H9 (cell line): Measurements from ENCODE around the gene DUSP7. TPM values are rescaled to one million over a fixed set of nuclear protein-coding genes. Genes with fewer than 3 reads are reported as not detected.

Experiments
- DNase-seq: peaks from one replicate; pipeline ENCODE4 v3.0.0-alpha.2; 2017
- H2AFZ ChIP-seq: one replicate; pipeline ENCODE4 v1.6.1; 2013; ENCODE audit warnings: mild to moderate bottlenecking, low read length, control low read depth, moderate library complexity
- H2AK5ac ChIP-seq: 2 replicates; pipeline ENCODE4 v1.6.1; 2013; ENCODE audit warnings: low read length, control low read depth, mixed read lengths; ENCODE audit not compliant: insufficient read length
- H2BK120ac ChIP-seq: one replicate; pipeline ENCODE4 v1.6.1; 2013; ENCODE audit warnings: low read depth, mild to moderate bottlenecking, low read length, control low read depth, inconsistent platforms; ENCODE audit not compliant: poor library complexity, severe bottlenecking
- H2BK12ac ChIP-seq: 2 replicates; pipeline ENCODE4 v1.6.1; 2013; ENCODE audit warnings: low read length, control low read depth, mixed read lengths, low read depth; ENCODE audit not compliant: insufficient read length
- H2BK15ac ChIP-seq: 2 replicates; pipeline ENCODE4 v1.6.1; 2013; ENCODE audit warnings: low read depth, low read length, control low read depth
- H2BK20ac ChIP-seq: one replicate; pipeline ENCODE4 v1.6.1; 2013; ENCODE audit warnings: low read depth, mild to moderate bottlenecking, low read length, control low read depth, inconsistent platforms; ENCODE audit not compliant: poor library complexity, severe bottlenecking
- H2BK5ac ChIP-seq: 2 replicates; pipeline ENCODE4 v1.6.1; 2013; ENCODE audit warnings: low read length, control low read depth, mixed read lengths; ENCODE audit not compliant: insufficient read length
- H3K14ac ChIP-seq: 2 replicates; pipeline ENCODE4 v1.6.1; 2013; ENCODE audit warnings: low read length, control low read depth; ENCODE audit not compliant: insufficient read depth
- H3K18ac ChIP-seq: 2 replicates; pipeline ENCODE4 v1.6.1; 2013; ENCODE audit warnings: low read depth, mild to moderate bottlenecking, mixed read lengths, low read length, control low read depth; ENCODE audit not compliant: insufficient read length
- H3K23ac ChIP-seq: 2 replicates; pipeline ENCODE4 v1.6.1; 2013; ENCODE audit warnings: low read length, control low read depth, mixed read lengths, low read depth; ENCODE audit not compliant: insufficient read length
- H3K23me2 ChIP-seq: 2 replicates; pipeline ENCODE4 v1.6.1; 2013; ENCODE audit warnings: low read depth, mild to moderate bottlenecking, mixed read lengths, low read length, control low read depth; ENCODE audit not compliant: insufficient read length, poor library complexity, severe bottlenecking
- H3K27ac ChIP-seq: 2 replicates; pipeline ENCODE4 v1.5.1; 2013; ENCODE audit warnings: low read length, control low read depth, mixed read lengths, low read depth; ENCODE audit not compliant: insufficient read length
- H3K27me3 ChIP-seq: 2 replicates; pipeline ENCODE4 v1.6.1; 2013; ENCODE audit warnings: low read length, control low read depth, inconsistent platforms; ENCODE audit not compliant: insufficient read depth
- H3K4ac ChIP-seq: 2 replicates; pipeline ENCODE4 v1.6.1; 2013; ENCODE audit warnings: low read depth, mild to moderate bottlenecking, control low read depth, inconsistent platforms, low read length, moderate library complexity
- H3K4me1 ChIP-seq: 2 replicates; pipeline ENCODE4 v1.6.1; 2013; ENCODE audit warnings: low read length, control low read depth, inconsistent platforms; ENCODE audit not compliant: insufficient read depth
- H3K4me2 ChIP-seq: 2 replicates; pipeline ENCODE4 v1.6.1; 2013; ENCODE audit warnings: low read length, control low read depth, mixed read lengths; ENCODE audit not compliant: insufficient read length, insufficient read depth
- H3K56ac ChIP-seq: 2 replicates; pipeline ENCODE4 v1.6.1; 2013; ENCODE audit warnings: low read depth, mild to moderate bottlenecking, mixed read lengths, low read length, control low read depth; ENCODE audit not compliant: insufficient read length
- H3K79me1 ChIP-seq: 2 replicates; pipeline ENCODE4 v1.6.1; 2013; ENCODE audit warnings: low read depth, mild to moderate bottlenecking, moderate library complexity, low read length, control low read depth, inconsistent platforms; ENCODE audit not compliant: insufficient read depth, poor library complexity, severe bottlenecking
- H3K79me2 ChIP-seq: 2 replicates; pipeline ENCODE4 v1.6.1; 2013; ENCODE audit warnings: low read length, control low read depth, inconsistent platforms; ENCODE audit not compliant: insufficient read depth
- H3K9ac ChIP-seq: 2 replicates; pipeline ENCODE4 v1.6.1; 2013; ENCODE audit warnings: low read length, control low read depth, mixed read lengths; ENCODE audit not compliant: insufficient read length; ENCODE audit errors: extremely low read depth
- H3K9me3 ChIP-seq: one replicate; pipeline ENCODE4 v1.6.1; 2013; ENCODE audit warnings: low read depth, low read length, inconsistent platforms; ENCODE audit not compliant: control insufficient read depth
- H3T11ph ChIP-seq: one replicate; pipeline ENCODE4 v1.6.1; 2013; ENCODE audit warnings: mild to moderate bottlenecking, low read length, control low read depth, inconsistent platforms
- H4K20me1 ChIP-seq: one replicate; pipeline ENCODE4 v1.6.1; 2013; ENCODE audit not compliant: control insufficient read depth, insufficient read length, insufficient read depth
- H4K5ac ChIP-seq: 2 replicates; pipeline ENCODE4 v1.6.1; 2013; ENCODE audit warnings: low read depth, mild to moderate bottlenecking, mixed read lengths, low read length, control low read depth; ENCODE audit not compliant: insufficient read length
- H4K8ac ChIP-seq: replicated peaks from 2 replicates; pipeline ENCODE4 v1.6.1; 2013; ENCODE audit warnings: low read length, control low read depth, mixed read lengths, low read depth; ENCODE audit not compliant: insufficient read length
- H4K91ac ChIP-seq: 2 replicates; pipeline ENCODE4 v1.6.1; 2013; ENCODE audit warnings: low read depth, mild to moderate bottlenecking, moderate library complexity, mixed read lengths, low read length, control low read depth; ENCODE audit not compliant: insufficient read length
- H3K27ac Mint-ChIP-seq, 3 experiments: 2 replicates in 2 of 3; 3 replicates in 1 of 3; pipeline ENCODE4 v1.8.0; 2020 to 2021; ENCODE audit warnings: mixed read lengths in 3 of 3, mild to moderate bottlenecking in 1 of 3, moderate library complexity in 1 of 3
- H3K27me3 Mint-ChIP-seq: 2 replicates; pipeline ENCODE4 v1.8.0; 2021; ENCODE audit warnings: low read depth, mild to moderate bottlenecking, moderate library complexity, mixed read lengths
- H3K36me3 Mint-ChIP-seq, 3 experiments: 2 replicates in 2 of 3; 3 replicates in 1 of 3; pipeline ENCODE4 v1.8.0; 2020 to 2021; ENCODE audit warnings: low read depth in 3 of 3, mixed read lengths in 3 of 3; ENCODE audit not compliant: insufficient read depth in 1 of 3
- H3K4me1 Mint-ChIP-seq, 2 experiments: 2 replicates each; pipeline ENCODE4 v1.8.0; 2020; ENCODE audit warnings: mixed read lengths in 2 of 2
- H3K4me3 Mint-ChIP-seq, 2 experiments: 2 replicates in 1 of 2; 3 replicates in 1 of 2; pipeline ENCODE4 v1.8.0; 2020 to 2021; ENCODE audit warnings: mild to moderate bottlenecking in 2 of 2, mixed read lengths in 2 of 2, moderate library complexity in 1 of 2
- H3K9me3 Mint-ChIP-seq, 2 experiments: 2 replicates in 1 of 2; 3 replicates in 1 of 2; pipeline ENCODE4 v1.8.0; 2020; ENCODE audit warnings: mild to moderate bottlenecking in 2 of 2, mixed read lengths in 2 of 2, moderate library complexity in 1 of 2
- CTCF ChIP-seq: fragments of 200-600 bp; sonication (generic); conservative IDR thresholded peaks from 3 replicates; pipeline ENCODE4 v1.8.0; 2021; ENCODE audit warnings: antibody characterized with exemption, mild to moderate bottlenecking
- WGBS: extraction: QIAGEN DNeasy Blood & Tissue Kit; methylation state at CpG from one replicate; pipeline ENCODE4 v1.1.7; 2013; ENCODE audit warnings: missing lambda C conversion rate, low lambda C conversion rate, mixed read lengths; ENCODE audit not compliant: insufficient read length; ENCODE audit errors: extremely low coverage; 5-methylcytosine and 5-hydroxymethylcytosine counted together
- total RNA-seq: library from RNA; stranded (reverse); gene quantifications from 2 replicates; pipeline ENCODE4 v1.2.1, GENCODE V29; 2021

Gene DUSP7
- total RNA-seq, 1 experiment from 2014 or later = 24.0 TPM

- no CpG with 5 or more reads among the region's 10 CpGs for WGBS
- H2AK5ac ChIP-seq = no peak overlapping the region
Observed at GRCh38 chr3:52104684-52105640, 48.6 kb upstream of the DUSP7 start.

More at GRCh38 chr3:52104684-52105640, 48.6 kb upstream of the DUSP7 start:
- Mint-ChIP-seq H3K27ac (no peak overlapping the region), H3K27me3 (no peaks in the 10 kb centered on the region), H3K4me3 (no peak overlapping the region), H3K4me1 (0 out of 4 replicates have a peak, but pooled peaks cover 0 to 2% of the 10 kb centered on the region in 2 experiments), H3K36me3 (peaks cover 28 to 64% (median 43%) of the 10 kb centered on the region in 3 experiments), H3K9me3 (peaks cover 3 to 8% of the 10 kb centered on the region in 2 experiments; a peak in 3 of 5 replicates)
- no peak overlapping the region for H4K91ac ChIP-seq
- H2BK12ac ChIP-seq = no peak overlapping the region
- no peak overlapping the region for H2BK5ac ChIP-seq
- TF ChIP-seq CTCF = no peak
- no peak overlapping the region for H3K9ac ChIP-seq
- no peak overlapping the region for H3T11ph ChIP-seq
- H4K8ac ChIP-seq = no peak overlapping the region
- H2BK20ac ChIP-seq = no peak overlapping the region
- no peaks in the 10 kb centered on the region for H3K4me1 ChIP-seq
- H3K79me2 ChIP-seq = no peaks in the 10 kb centered on the region
- H3K14ac ChIP-seq = no peak overlapping the region
- DNase-seq = no peak
- no peak overlapping the region for H2BK120ac ChIP-seq
- no peaks in the 10 kb centered on the region for H3K79me1 ChIP-seq
- no peak overlapping the region for H2AFZ ChIP-seq
- no peak overlapping the region for H3K4ac ChIP-seq
- no peak overlapping the region for H2BK15ac ChIP-seq
- no peaks in the 10 kb centered on the region for H3K23me2 ChIP-seq
- no peak overlapping the region for H3K4me2 ChIP-seq
- no peak overlapping the region for H3K27ac ChIP-seq
- no peaks in the 10 kb centered on the region for H4K20me1 ChIP-seq
- no peak overlapping the region for H4K5ac ChIP-seq
- no peak overlapping the region for H3K56ac ChIP-seq
- H3K18ac ChIP-seq = no peak overlapping the region
- H3K9me3 ChIP-seq = no peaks in the 10 kb centered on the region
- no peak overlapping the region for H3K23ac ChIP-seq
- no peaks in the 10 kb centered on the region for H3K27me3 ChIP-seq
